ENCODE results near the gene MBD2. TPM values are rescaled to one million over a fixed set of nuclear protein-coding genes. Genes with fewer than 3 reads are reported as not detected.
A peak's percentile ranks its signal among the peaks of the same experiment; 100 is the strongest.
"Not testable (repeated sequence)": the region's sequence is repeated elsewhere in the genome, so short reads cannot be mapped to it uniquely, and the experiment has no call there.

MBD2 gene
- total and polyA plus RNA-seq, 9 donors: 21.9 to 59.0 (median 45.0) TPM

DNA sequence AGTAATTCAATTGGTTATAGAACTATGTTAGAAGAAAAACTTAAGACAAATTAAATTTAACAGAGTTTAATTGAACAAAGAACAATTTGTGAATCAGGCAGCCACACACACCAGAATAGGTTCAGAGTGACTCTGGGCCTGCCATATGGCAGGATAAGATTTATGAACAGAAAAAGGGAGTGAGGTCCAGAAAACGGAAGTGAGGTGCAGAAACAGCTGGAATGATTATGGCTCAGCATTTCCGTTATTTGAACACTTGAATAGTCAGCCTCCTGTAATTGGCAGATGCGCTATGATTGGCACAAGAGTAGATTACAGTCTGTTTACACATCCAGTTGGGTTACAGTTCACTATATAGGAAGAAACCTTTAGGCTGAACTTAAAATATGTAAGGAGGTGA lies 99.0 kb downstream of the MBD2 start:
- Histone ChIP-seq H3K27ac (no peak overlapping the region), H3K4me3 (no peak overlapping the region), H3K4me1 (ENCODE audit: insufficient read depth) (no peaks in the 10 kb centered on the region), H3K27me3 (no peaks in the 10 kb centered on the region), H3K36me3 (no peaks in the 10 kb centered on the region), H3K9me3 (no peaks in the 10 kb centered on the region)
- intact Hi-C loops (cut with DNase I): loop anchor here in 2 of 4 donors (10.0 kb wide), 2 partner anchors 61 to 149 kb away; no protein-coding TSS in a partner anchor
- no peak for TF ChIP-seq POLR2A (IDR thresholded peaks at IDR 0.05)
- TF ChIP-seq EP300 (IDR thresholded peaks at IDR 0.05): no peak
- TF ChIP-seq, protein P1, sequence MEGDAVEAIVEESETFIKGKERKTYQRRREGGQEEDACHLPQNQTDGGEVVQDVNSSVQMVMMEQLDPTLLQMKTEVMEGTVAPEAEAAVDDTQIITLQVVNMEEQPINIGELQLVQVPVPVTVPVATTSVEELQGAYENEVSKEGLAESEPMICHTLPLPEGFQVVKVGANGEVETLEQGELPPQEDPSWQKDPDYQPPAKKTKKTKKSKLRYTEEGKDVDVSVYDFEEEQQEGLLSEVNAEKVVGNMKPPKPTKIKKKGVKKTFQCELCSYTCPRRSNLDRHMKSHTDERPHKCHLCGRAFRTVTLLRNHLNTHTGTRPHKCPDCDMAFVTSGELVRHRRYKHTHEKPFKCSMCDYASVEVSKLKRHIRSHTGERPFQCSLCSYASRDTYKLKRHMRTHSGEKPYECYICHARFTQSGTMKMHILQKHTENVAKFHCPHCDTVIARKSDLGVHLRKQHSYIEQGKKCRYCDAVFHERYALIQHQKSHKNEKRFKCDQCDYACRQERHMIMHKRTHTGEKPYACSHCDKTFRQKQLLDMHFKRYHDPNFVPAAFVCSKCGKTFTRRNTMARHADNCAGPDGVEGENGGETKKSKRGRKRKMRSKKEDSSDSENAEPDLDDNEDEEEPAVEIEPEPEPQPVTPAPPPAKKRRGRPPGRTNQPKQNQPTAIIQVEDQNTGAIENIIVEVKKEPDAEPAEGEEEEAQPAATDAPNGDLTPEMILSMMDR (IDR thresholded peaks at IDR 0.05): no peak
- DNase-seq: no peak
- 59 to 65% (median 63%) methylated on average over 3 of the region's 3 CpGs for WGBS, 3 donors

DNA sequence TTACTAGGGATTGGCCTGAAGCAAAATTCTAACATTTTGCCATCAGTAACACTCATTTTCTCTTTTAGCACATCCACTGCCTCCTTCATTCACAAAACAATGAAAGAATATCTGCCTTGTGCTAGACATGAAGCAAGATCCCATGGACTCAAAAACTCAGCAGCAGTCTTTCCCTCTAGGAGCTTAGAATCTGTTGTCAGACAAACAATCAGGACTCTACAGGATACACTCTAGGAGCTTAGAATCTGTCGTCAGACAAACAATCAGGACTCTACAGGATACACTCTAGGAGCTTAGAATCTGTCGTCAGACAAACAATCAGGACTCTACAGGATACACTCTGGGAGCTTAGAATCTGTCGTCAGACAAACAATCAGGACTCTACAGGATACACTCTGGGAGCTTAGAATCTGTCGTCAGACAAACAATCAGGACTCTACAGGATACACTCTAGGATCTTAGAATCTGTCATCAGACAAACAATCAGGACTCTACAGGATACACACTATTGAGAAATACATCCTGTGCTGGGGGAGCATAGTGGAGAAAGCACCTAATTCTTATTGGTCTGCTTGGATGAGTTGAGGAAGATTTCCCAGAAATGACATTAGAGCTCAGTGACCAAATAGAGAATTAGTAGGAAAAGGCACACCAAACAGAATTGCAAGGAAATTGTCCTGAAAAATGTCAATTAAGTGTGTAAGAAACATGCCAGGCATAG lies 100.6 kb downstream of the MBD2 start:
- not testable (repeated sequence) for H3K27ac ChIP-seq; DNase-seq; H3K36me3 ChIP-seq; H3K4me3 ChIP-seq; H3K9me3 ChIP-seq; H3K4me1 ChIP-seq (ENCODE audit: insufficient read depth); H3K27me3 ChIP-seq
- intact Hi-C loops (cut with DNase I): loop anchor here in 2 of 4 donors (10.0 kb wide), 2 partner anchors 59 to 151 kb away; no protein-coding TSS in a partner anchor
- 83 to 86% (median 84%) methylated on average over 4 of the region's 4 CpGs for WGBS, 3 donors

DNA sequence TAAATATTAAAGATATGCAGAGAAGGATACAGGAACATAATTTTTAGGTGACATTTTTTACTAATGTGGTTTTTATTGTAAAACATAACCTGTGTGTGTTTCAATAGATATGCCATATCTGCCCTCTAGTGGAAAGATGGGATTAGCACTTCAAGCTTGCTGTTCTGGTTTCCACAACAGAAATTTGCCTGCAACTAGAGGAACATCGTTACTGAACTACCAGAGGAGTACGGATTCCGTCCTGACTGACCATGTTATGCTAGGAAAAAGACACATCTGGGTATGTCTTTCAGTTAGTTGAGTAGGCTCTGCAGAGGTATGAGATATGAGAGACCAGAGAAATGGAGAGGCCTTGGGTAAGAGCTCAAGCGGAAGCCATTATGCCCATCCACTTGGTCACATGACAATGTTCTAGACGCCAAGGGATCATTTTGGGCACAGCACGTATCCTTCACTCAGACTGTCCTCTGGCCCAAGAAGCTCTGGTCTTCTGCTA lies 104.9 kb downstream of the MBD2 start:
- H3K27me3 ChIP-seq: no peaks in the 10 kb centered on the region
- no peak overlapping the region for H3K27ac ChIP-seq
- intact Hi-C loops (cut with DNase I): loop anchor here in 2 of 4 donors (10.0 kb wide), 2 partner anchors 55 to 155 kb away; no protein-coding TSS in a partner anchor
- no peaks in the 10 kb centered on the region for H3K36me3 ChIP-seq
- no peaks in the 10 kb centered on the region for H3K9me3 ChIP-seq
- H3K4me1 ChIP-seq (ENCODE audit: insufficient read depth): peaks cover 2% of the 10 kb centered on the region
- no peak for DNase-seq
- WGBS, 3 donors: 21 to 24% (median 23%) methylated on average over 6 of the region's 6 CpGs
- TF ChIP-seq EP300 (IDR thresholded peaks at IDR 0.05) (no peak), POLR2A (IDR thresholded peaks at IDR 0.05) (no peak)
- TF ChIP-seq, protein P1 (IDR thresholded peaks at IDR 0.05): peak in 2 of 3 donors; percentile 20 to 25
- no peak overlapping the region for H3K4me3 ChIP-seq

DNA sequence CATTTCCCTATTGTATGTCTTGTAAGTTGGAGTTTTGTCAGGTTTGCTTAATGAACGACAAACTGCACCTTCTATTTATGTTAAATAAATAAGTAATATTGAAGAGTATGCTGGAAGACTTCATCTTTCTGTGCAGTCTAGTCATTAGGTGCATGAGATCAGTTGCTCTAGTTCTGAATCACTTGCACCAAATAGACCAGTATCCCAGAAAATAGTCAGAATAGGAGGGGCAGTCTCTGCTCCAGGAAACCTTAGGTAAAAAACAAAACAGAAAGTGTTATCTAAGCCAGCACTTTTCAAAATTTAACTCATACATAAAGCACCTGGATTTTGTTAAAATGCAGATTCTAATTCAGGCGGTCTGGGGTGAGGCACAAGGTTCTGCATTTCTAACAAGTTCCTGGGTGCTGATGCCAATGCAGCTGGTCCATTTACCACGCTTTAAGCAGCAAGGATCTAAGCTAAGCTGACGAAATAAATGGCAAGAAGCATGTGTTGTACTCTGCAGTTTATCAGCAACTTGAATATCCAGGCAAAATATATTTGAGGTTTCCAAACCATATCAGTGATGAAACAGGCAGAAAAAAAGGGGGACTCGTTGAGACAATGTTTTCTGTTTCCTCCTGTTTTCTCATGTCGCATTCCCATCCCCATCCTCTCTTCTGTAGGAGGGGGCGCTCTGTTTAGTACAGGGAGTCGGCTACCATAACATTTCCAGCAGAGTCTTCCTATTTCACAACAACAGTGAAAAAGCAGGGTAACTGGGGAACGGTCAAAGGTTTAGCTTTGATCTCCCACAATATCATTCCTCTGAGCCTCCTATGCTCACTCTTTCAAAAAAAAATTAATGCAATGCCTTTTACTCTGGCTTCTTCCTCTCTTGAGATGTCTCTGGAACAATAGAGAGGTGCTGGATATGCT lies 106.4 kb downstream of the MBD2 start:
- no peaks in the 10 kb centered on the region for H3K36me3 ChIP-seq
- no peak overlapping the region for H3K4me3 ChIP-seq
- WGBS, 3 donors: 20 to 29% (median 29%) methylated on average over 9 of the region's 9 CpGs
- intact Hi-C loops (cut with DNase I): no loop called here
- H3K27me3 ChIP-seq: no peaks in the 10 kb centered on the region
- TF ChIP-seq POLR2A (IDR thresholded peaks at IDR 0.05) (no peak), EP300 (IDR thresholded peaks at IDR 0.05) (no peak)
- TF ChIP-seq, protein P1 (IDR thresholded peaks at IDR 0.05): no peak
- no peaks in the 10 kb centered on the region for H3K9me3 ChIP-seq
- H3K27ac ChIP-seq: no peak overlapping the region
- H3K4me1 ChIP-seq (ENCODE audit: insufficient read depth): peaks cover 2% of the 10 kb centered on the region
- DNase-seq: no peak
